Large intestine (tissue), 3 donors: ENCODE data around the gene GSTA5. TPM values are rescaled to one million over a fixed set of nuclear protein-coding genes. Genes with fewer than 3 reads are reported as not detected.
"Not testable (repeated sequence)": the region's sequence is repeated elsewhere in the genome, so short reads cannot be mapped to it uniquely, and the experiment has no call there.

Experiments used
- DNase-seq, 2 donors: peaks; one replicate each; pipeline versions ENCODE4 v3.0.0 to v3.0.0-alpha.2; 2013
- H3K27ac ChIP-seq: one replicate; pipeline ENCODE4 v1.5.1; 2013; ENCODE audit warnings: low read length
- H3K27me3 ChIP-seq: 2 replicates; pipeline ENCODE4 v1.6.1; 2013; ENCODE audit warnings: low read length; ENCODE audit not compliant: control insufficient read depth, insufficient read depth
- H3K36me3 ChIP-seq: 2 replicates; pipeline ENCODE4 v1.6.1; 2013; ENCODE audit warnings: low read length; ENCODE audit not compliant: control insufficient read depth, insufficient read depth
- H3K4me1 ChIP-seq: one replicate; pipeline ENCODE4 v1.6.1; 2013; ENCODE audit warnings: low read length; ENCODE audit not compliant: control insufficient read depth, insufficient read depth
- H3K4me3 ChIP-seq: one replicate; pipeline ENCODE4 v1.5.1; 2013; ENCODE audit warnings: low read length
- H3K9me3 ChIP-seq: one replicate; pipeline ENCODE4 v1.6.1; 2013; ENCODE audit warnings: mild to moderate bottlenecking, low read depth, low read length, moderate library complexity; ENCODE audit not compliant: control insufficient read depth
- WGBS: methylation state at CpG from one replicate; pipeline ENCODE4 v1.1.5; 2013; ENCODE audit warnings: low lambda C conversion rate; ENCODE audit not compliant: insufficient coverage; 5-methylcytosine and 5-hydroxymethylcytosine counted together
- polyA plus RNA-seq: library from polyadenylated mRNA; unstranded; fragments of 120-200 nt; gene quantifications from one replicate; pipeline ENCODE4 v1.2.1, GENCODE V29; 2013

Gene GSTA5
- polyA plus RNA-seq, 1 donor = not detected

DNA sequence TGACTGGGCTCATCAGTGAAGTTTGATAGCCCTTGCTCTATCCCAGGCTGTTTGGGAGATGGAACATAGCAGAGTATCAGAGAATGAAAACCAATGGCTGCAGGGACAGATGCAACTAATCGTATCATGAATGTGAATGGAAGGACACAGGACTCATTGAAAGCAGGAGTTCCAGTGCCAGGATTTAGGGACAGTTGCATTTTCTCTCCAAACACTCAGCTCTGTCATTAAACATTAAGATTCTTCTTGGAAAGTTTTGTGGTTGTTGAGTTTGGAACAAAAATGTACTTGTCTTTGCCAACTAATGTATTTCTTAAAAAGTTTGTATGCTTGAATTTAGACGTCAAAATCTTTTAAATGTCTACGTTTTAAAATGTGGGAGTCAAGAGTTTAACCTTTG, 31.0 kb upstream of the GSTA5 start:
- Histone ChIP-seq H3K4me1 (no peaks in the 10 kb centered on the region), H3K27ac (no peak overlapping the region), H3K4me3 (no peak overlapping the region), H3K36me3 (no peaks in the 10 kb centered on the region), H3K9me3 (no peaks in the 10 kb centered on the region), H3K27me3 (no peaks in the 10 kb centered on the region)
- no peak for DNase-seq
- WGBS = 82% methylated on average over 3 of the region's 3 CpGs

DNA sequence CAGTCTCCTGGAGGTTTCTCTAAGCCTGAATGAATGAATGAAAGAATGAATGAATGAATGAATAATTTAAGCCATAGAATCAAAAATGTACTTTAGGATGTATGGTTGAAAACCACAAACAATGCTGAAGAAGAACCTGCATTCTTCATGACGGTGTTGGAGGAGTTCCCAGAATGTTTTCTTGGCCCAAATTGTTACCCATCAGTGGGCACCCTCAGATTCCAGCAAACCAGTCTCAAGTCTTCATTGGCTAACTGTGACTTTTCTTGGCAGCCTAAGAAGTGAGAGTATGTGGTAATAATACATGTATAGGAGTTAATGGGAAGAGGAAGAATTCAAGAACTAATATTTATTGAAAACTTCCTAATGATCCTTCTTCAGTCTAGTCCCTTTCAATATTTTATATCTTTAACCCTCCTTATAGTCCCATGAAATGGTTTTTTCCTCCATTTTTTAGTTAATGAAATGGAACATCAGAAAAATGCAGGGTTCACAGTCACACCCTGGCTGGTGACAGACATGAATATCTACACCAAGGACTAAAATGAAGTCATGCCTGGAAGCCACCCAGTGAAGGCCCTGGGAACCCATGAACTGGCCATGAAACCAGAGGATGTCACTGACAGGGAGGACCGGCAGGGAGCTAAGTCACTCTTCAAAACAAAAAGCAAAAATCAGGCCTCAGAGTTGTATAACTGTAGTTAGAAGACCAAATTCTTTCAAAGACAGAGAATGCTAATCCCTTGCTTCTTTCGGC, 29.9 kb upstream of the GSTA5 start:
- DNase-seq, H3K27ac ChIP-seq, H3K36me3 ChIP-seq, H3K4me1 ChIP-seq, H3K27me3 ChIP-seq, H3K9me3 ChIP-seq, H3K4me3 ChIP-seq: not testable (repeated sequence)
- WGBS = no CpG with 5 or more reads among the region's 3 CpGs

DNA sequence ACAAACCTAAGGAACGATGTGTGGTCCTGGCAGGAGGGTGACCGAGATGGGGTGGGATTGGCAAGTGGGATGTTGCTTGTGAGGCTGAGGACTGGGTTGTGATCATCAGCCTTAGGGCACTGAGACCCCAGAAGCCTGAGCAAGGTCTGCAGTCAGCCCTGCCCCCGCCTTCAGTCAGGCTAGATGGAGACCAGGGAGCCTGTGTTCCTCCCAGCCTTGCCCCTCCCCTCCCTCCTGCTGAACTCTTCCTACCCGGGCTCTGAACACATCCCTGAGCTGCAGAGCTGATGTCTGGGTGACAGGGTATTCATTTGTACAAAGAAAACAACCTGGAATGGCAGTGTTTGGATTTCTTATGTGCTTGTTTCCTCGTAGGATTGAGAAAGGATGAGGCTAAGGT, 28.3 kb upstream of the GSTA5 start:
- H3K27me3 ChIP-seq, H3K4me1 ChIP-seq, H3K36me3 ChIP-seq, H3K4me3 ChIP-seq, H3K27ac ChIP-seq, H3K9me3 ChIP-seq, DNase-seq: not testable (repeated sequence)
- WGBS = no CpG with 5 or more reads among the region's 5 CpGs

DNA sequence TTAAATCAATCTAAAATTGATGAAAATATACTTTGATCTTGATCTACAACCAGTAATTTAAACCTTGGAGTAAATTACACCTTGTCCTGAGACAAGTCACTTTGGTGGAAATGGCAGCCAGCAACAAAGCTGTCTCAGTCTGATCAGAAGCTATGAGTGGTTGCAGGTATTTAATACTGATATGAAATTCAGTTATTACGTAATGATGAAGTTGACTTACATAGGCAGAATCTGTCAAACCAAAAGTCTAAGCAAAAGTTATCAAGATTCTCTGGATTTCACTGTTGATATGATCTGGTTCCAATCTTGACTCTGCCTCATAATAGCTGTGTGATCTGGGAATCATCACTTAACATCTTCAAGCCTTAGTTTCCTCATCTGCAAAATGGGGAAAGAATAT, 27.6 kb upstream of the GSTA5 start:
- H3K4me1 ChIP-seq = no peaks in the 10 kb centered on the region
- H3K36me3 ChIP-seq = no peaks in the 10 kb centered on the region
- H3K27me3 ChIP-seq = no peaks in the 10 kb centered on the region
- no peak for DNase-seq
- H3K27ac ChIP-seq = no peak overlapping the region
- no peak overlapping the region for H3K4me3 ChIP-seq
- no CpG with 5 or more reads among the region's 1 CpG for WGBS
- no peaks in the 10 kb centered on the region for H3K9me3 ChIP-seq

DNA sequence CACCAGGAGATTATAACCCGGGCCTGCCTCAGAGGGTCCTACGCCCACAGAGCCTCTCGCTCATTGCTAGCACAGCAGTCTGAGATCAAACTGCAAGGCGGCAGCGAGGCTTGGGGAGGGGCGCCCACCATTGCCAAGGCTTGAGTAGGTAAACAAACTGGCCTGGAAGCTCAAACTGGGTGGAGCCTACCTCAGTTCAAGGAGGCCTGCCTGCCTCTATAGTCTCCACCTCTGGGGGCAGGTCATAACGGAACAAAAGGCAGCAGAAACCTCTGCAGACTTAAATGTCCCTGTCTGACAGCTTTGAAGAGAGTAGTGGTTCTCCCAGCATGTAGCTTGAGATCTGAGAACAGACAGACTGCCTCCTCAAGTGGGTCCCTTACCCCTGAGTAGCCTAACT, 20.5 kb upstream of the GSTA5 start:
- not testable (repeated sequence) for H3K27me3 ChIP-seq, H3K4me1 ChIP-seq, H3K4me3 ChIP-seq, DNase-seq, H3K36me3 ChIP-seq, H3K27ac ChIP-seq, H3K9me3 ChIP-seq
- no CpG with 5 or more reads among the region's 7 CpGs for WGBS

DNA sequence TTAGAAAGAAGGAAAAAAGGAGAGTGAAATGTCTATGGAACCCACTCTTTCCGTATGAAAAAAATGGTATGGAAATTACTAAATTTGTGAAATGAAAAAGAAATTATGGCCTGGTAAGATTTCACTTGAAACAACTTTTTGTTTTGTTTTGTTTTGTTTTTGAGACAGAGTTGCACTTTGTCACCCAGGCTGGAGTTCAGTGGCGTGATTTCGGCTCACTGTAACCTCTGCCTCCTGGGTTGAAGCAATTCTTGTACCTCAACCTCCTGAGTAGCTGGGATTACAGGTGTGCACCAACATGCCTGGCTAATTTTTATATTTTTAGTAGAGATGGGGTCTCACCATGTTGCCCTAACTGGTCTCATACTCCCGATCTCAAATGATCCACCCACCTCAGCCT, 17.8 kb upstream of the GSTA5 start:
- H3K27ac ChIP-seq = no peak overlapping the region
- H3K36me3 ChIP-seq = no peaks in the 10 kb centered on the region
- DNase-seq = no peak
- no peaks in the 10 kb centered on the region for H3K4me1 ChIP-seq
- H3K27me3 ChIP-seq = no peaks in the 10 kb centered on the region
- no peaks in the 10 kb centered on the region for H3K9me3 ChIP-seq
- 100% methylated on average over 1 of the region's 4 CpGs for WGBS
- no peak overlapping the region for H3K4me3 ChIP-seq

DNA sequence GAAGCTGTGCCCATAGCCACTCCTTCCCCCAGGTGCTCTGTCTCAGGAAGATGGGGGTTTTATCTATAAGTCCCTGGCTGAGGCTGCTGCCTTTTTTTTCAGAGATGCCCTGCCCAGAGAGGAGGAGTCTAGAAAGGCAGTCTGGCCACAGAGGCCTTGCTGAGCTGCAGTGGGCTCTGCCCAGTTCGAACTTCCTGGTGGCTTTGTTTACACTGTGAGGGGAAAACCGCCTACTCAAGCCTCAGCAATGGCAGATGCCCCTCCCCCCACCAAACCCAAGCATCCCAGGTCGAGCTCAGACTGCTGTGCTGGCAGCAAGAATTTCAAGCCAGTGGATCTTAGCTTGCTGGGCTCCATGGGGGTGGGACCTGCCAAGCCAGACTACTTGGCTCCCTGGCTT, 15.5 kb upstream of the GSTA5 start:
- H3K27ac ChIP-seq = not testable (repeated sequence)
- WGBS = no CpG with 5 or more reads among the region's 3 CpGs
- DNase-seq = peak in 1 of 2 donors; percentile 29

DNA sequence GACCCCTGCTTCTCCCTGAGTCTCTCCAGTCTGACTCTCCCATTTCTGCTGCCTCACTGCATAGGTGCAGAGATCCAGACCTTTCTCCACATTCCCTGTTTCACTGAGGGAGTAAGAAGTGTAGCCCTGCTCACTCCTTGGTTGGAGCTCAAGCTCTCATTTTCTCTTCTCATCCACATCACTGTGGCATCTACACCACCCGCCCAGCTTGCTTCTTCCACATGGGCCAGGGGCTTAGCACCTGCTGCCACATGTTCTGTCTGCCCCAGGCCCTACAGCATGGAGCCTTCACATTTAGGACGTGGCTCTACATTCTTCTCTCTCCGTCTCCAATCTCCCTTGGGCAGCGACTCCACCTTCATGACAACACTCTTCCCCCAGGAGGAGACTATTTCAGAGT, 8.5 kb upstream of the GSTA5 start:
- no peak for DNase-seq
- Histone ChIP-seq H3K27ac (no peak overlapping the region), H3K36me3 (no peaks in the 10 kb centered on the region), H3K9me3 (no peaks in the 10 kb centered on the region), H3K27me3 (no peaks in the 10 kb centered on the region), H3K4me3 (no peak overlapping the region), H3K4me1 (peaks cover 8% of the 10 kb centered on the region)
- 91% methylated on average over 4 of the region's 4 CpGs for WGBS

More for the DNA sequence above, 15.5 kb upstream of the GSTA5 start:
- H3K4me1 ChIP-seq, H3K36me3 ChIP-seq, H3K27me3 ChIP-seq, H3K4me3 ChIP-seq, H3K9me3 ChIP-seq: not testable (repeated sequence)

DNA sequence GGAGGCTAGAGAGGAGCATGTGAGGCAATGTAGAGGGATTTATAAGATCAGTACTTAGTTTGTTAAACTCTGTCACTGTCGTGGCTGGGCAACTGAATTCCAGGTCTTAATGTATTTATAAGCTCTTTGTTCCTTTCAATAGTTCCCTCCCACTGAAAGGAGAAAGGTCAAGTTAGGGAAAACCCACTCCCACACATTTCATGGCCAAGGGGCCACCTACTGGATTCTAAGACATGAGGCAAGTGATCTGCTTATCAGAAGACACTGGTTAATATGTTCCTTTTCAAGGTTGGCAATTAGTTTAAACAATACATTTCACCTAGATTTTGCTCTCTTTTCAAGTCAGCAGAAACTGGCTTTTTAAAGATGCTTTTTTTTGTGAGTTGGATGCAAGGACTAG, 5.4 kb upstream of the GSTA5 start:
- Histone ChIP-seq H3K4me1 (peaks cover 12% of the 10 kb centered on the region), H3K4me3 (peak overlapping the region; percentile 35), H3K27me3 (no peaks in the 10 kb centered on the region), H3K9me3 (no peaks in the 10 kb centered on the region), H3K36me3 (no peaks in the 10 kb centered on the region), H3K27ac (no peak overlapping the region)
- WGBS = no CpG with 5 or more reads among the region's 1 CpG
- peak in 1 of 2 donors; percentile 47 for DNase-seq

DNA sequence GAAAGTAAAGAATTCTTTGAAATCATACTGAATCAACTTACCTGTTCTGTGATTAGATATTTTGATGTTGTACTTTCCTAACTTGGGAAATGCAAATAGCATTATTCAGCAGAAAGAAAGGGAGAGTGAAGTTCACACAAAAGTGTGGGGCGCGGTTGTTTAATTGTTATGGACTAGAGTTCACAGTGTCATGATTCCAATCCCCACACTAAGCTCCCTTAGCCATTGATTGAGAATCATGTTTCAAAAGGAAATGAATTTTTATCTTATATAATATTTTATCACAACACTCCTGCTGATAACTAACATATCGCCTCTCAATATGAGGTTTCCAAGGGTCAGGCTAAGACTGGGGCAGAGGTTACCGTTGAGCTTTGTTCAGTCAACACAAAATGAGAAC, 3.0 kb upstream of the GSTA5 start:
- WGBS = no CpG with 5 or more reads among the region's 4 CpGs
- peak; percentile 18 to 51 for DNase-seq
- Histone ChIP-seq H3K27me3 (no peaks in the 10 kb centered on the region), H3K36me3 (no peaks in the 10 kb centered on the region), H3K9me3 (no peaks in the 10 kb centered on the region), H3K4me1 (peaks cover 12% of the 10 kb centered on the region), H3K4me3 (no peak overlapping the region), H3K27ac (no peak overlapping the region)
